Measurements from ENCODE around the gene SORBS1. TPM values are rescaled to one million over a fixed set of nuclear protein-coding genes. Genes with fewer than 3 reads are reported as not detected.

Gene SORBS1
- total and polyA plus RNA-seq, 2 experiments from 2014 or later, result 0.65 to 1.2 TPM

DNA sequence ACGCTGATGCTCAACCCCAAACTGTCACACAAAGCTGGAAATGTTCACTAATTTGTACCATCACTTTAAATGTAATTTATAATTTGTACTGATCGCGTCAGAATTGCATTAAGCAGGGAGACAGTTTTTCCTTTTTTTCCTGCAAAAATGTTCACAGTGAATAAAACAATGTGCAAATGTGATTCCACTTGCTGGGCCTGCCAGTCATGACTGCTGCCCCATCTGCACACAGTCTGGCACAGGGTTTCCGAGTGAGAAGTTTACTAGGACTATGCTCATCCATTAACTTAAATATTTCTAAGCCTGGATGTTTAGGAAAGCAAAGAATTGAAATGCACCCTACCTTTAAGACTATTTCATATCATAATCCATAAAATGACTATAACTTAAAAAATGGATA is 99.6 kb downstream of the SORBS1 start:
- H4K20me1 ChIP-seq (ENCODE audit: insufficient read depth), result no peaks in the 10 kb centered on the region
- WGBS, 2 experiments (ENCODE audit: low coverage in 1 of 2, low lambda C conversion rate in 2 of 2, missing lambda C conversion rate in 2 of 2), result 63 to 67% methylated on average over 4 of the region's 4 CpGs
- H2AFZ ChIP-seq, result no peak overlapping the region
- in situ Hi-C loops (cut with MboI), result no loop called here
- H3K79me2 ChIP-seq (ENCODE audit: insufficient read depth), result no peaks in the 10 kb centered on the region
- TF ChIP-seq EZH2phosphoT487 (IDR thresholded peaks at IDR 0.05; ENCODE audit: insufficient read depth, low read depth) (no peak), EZH2 (IDR thresholded peaks at IDR 0.05; ENCODE audit: insufficient read depth, poor library complexity, severe bottlenecking) (no peak)
- no peaks in the 10 kb centered on the region for H3K9me2 ChIP-seq (ENCODE audit: insufficient read depth)
- no peak for DNase-seq
- no peak overlapping the region for H3K4me3 ChIP-seq
- no peak overlapping the region for H3K4me2 ChIP-seq (ENCODE audit: unreplicated experiment)
- H3K4me1 ChIP-seq (ENCODE audit: insufficient read depth), result no peaks in the 10 kb centered on the region
- H3K27me3 ChIP-seq (replicated peaks; ENCODE audit: insufficient read depth), result no peaks in the 10 kb centered on the region; the same call in 1 of the 2 replicates
- no peaks in the 10 kb centered on the region for H3K36me3 ChIP-seq (ENCODE audit: low read depth)
- no peak overlapping the region for H3K27ac ChIP-seq
- no peaks in the 10 kb centered on the region for H3F3A ChIP-seq (ENCODE audit: insufficient read depth)
- H3K9ac ChIP-seq, result no peak overlapping the region
- no peaks in the 10 kb centered on the region for H3K9me3 ChIP-seq (ENCODE audit: low read depth)

DNA sequence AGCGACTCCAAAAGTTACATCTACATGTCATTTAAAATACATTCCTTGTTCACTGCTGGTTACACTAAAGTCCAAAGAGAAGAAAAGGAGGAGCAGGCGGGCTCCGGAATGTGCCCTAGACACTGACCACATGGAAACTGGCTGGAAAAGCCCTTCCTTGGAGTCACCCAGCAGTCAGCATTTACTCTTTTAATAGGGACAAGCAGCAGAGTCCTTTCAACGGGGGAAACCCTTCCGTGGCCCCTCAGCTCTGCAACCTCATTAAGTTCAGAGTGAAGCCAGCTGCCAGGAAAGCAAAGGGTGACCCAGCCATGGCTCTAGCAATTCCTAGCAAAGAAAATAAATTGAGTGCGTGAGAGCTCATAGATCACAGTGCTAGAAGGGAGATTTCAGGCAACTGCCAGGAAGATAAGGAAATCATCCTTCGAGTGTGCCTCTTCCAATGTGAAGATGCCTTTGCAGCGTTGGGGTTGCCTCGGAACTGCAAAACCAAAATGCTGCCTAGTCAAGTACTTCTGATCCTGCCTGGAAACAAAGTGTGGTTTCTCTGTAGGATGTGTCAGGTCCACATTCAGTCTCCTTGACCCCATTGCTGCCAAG is 101.6 kb downstream of the SORBS1 start:
- H3K4me3 ChIP-seq, result no peak overlapping the region
- 75 to 77% methylated on average over 9 of the region's 9 CpGs for WGBS, 2 experiments (ENCODE audit: low coverage in 1 of 2, low lambda C conversion rate in 2 of 2, missing lambda C conversion rate in 2 of 2)
- no peaks in the 10 kb centered on the region; the same call in 1 of the 2 replicates for H3K27me3 ChIP-seq (replicated peaks; ENCODE audit: insufficient read depth)
- in situ Hi-C loops (cut with MboI), result no loop called here
- no peaks in the 10 kb centered on the region for H3F3A ChIP-seq (ENCODE audit: insufficient read depth)
- no peaks in the 10 kb centered on the region for H3K9me3 ChIP-seq (ENCODE audit: low read depth)
- no peak overlapping the region for H3K9ac ChIP-seq
- H2AFZ ChIP-seq, result no peak overlapping the region
- DNase-seq, result no peak
- H3K4me1 ChIP-seq (ENCODE audit: insufficient read depth), result no peaks in the 10 kb centered on the region
- no peak overlapping the region for H3K4me2 ChIP-seq (ENCODE audit: unreplicated experiment)
- no peaks in the 10 kb centered on the region for H4K20me1 ChIP-seq (ENCODE audit: insufficient read depth)
- TF ChIP-seq EZH2phosphoT487 (IDR thresholded peaks at IDR 0.05; ENCODE audit: insufficient read depth, low read depth) (no peak), EZH2 (IDR thresholded peaks at IDR 0.05; ENCODE audit: insufficient read depth, poor library complexity, severe bottlenecking) (no peak)
- H3K36me3 ChIP-seq (ENCODE audit: low read depth), result no peaks in the 10 kb centered on the region
- no peaks in the 10 kb centered on the region for H3K9me2 ChIP-seq (ENCODE audit: insufficient read depth)
- H3K79me2 ChIP-seq (ENCODE audit: insufficient read depth), result no peaks in the 10 kb centered on the region
- H3K27ac ChIP-seq, result no peak overlapping the region

DNA sequence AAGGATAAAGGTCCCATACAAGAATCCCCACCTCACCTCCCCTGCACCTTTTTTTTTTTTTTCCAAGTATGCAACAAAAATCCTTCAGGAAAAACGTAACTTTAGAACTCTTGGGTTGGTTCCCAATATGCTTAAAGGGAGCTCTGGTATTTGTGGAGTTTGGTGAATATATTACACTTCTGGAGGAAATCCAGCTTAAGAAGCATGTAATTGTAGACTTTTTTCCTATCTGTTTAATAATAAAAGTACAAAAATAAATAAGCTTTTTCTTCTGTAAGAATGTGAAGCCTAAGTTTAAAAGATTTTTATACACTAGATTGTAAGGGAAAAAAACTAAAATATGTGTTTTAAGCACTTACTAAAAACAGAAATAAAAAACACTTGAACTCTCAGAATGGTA is 102.3 kb downstream of the SORBS1 start:
- no peak overlapping the region for H2AFZ ChIP-seq
- WGBS, 2 experiments (ENCODE audit: low coverage in 1 of 2, low lambda C conversion rate in 2 of 2, missing lambda C conversion rate in 2 of 2), result 38 to 47% methylated on average over 1 of the region's 1 CpG
- DNase-seq, result no peak
- no peak overlapping the region for H3K4me3 ChIP-seq
- no peaks in the 10 kb centered on the region; the same call in 1 of the 2 replicates for H3K27me3 ChIP-seq (replicated peaks; ENCODE audit: insufficient read depth)
- no peak overlapping the region for H3K9ac ChIP-seq
- H4K20me1 ChIP-seq (ENCODE audit: insufficient read depth), result no peaks in the 10 kb centered on the region
- no peak for TF ChIP-seq EZH2phosphoT487 (IDR thresholded peaks at IDR 0.05; ENCODE audit: insufficient read depth, low read depth)
- no peak for TF ChIP-seq EZH2 (IDR thresholded peaks at IDR 0.05; ENCODE audit: insufficient read depth, poor library complexity, severe bottlenecking)
- in situ Hi-C loops (cut with MboI), result no loop called here
- no peaks in the 10 kb centered on the region for H3K4me1 ChIP-seq (ENCODE audit: insufficient read depth)
- no peaks in the 10 kb centered on the region for H3K9me3 ChIP-seq (ENCODE audit: low read depth)
- H3K9me2 ChIP-seq (ENCODE audit: insufficient read depth), result no peaks in the 10 kb centered on the region
- H3K36me3 ChIP-seq (ENCODE audit: low read depth), result no peaks in the 10 kb centered on the region
- no peak overlapping the region for H3K27ac ChIP-seq
- no peaks in the 10 kb centered on the region for H3F3A ChIP-seq (ENCODE audit: insufficient read depth)
- no peak overlapping the region for H3K4me2 ChIP-seq (ENCODE audit: unreplicated experiment)
- H3K79me2 ChIP-seq (ENCODE audit: insufficient read depth), result no peaks in the 10 kb centered on the region

DNA sequence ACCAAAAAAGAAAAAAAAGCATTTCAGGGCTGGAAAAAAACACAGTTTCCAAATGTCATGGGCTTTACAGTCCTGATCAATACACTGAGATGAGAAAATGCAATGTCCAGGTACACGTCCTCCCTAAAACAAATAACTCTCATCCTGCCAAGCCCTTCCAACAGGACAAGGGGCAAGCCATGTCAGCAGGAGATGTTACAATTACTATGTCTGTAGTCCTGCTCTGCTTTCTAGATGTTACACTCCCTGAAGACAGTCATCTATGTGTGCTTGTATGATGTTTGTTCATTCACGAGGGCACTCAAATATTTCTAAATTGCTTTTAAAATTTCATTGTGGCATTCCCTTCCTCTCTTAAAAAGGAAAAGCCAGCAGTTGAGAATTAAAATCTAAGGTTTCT is 103.2 kb downstream of the SORBS1 start:
- no peak overlapping the region for H3K4me2 ChIP-seq (ENCODE audit: unreplicated experiment)
- DNase-seq, result no peak
- no peak overlapping the region for H3K9ac ChIP-seq
- WGBS, 2 experiments (ENCODE audit: low coverage in 1 of 2, low lambda C conversion rate in 2 of 2, missing lambda C conversion rate in 2 of 2), result 86 to 92% methylated on average over 2 of the region's 2 CpGs
- H3K9me2 ChIP-seq (ENCODE audit: insufficient read depth), result no peaks in the 10 kb centered on the region
- no peaks in the 10 kb centered on the region for H3K79me2 ChIP-seq (ENCODE audit: insufficient read depth)
- no peaks in the 10 kb centered on the region for H3K4me1 ChIP-seq (ENCODE audit: insufficient read depth)
- no peaks in the 10 kb centered on the region; the same call in 1 of the 2 replicates for H3K27me3 ChIP-seq (replicated peaks; ENCODE audit: insufficient read depth)
- no peaks in the 10 kb centered on the region for H3K9me3 ChIP-seq (ENCODE audit: low read depth)
- TF ChIP-seq EZH2 (IDR thresholded peaks at IDR 0.05; ENCODE audit: insufficient read depth, poor library complexity, severe bottlenecking) (no peak), EZH2phosphoT487 (IDR thresholded peaks at IDR 0.05; ENCODE audit: insufficient read depth, low read depth) (no peak)
- no peak overlapping the region for H3K27ac ChIP-seq
- H2AFZ ChIP-seq, result no peak overlapping the region
- no peaks in the 10 kb centered on the region for H3K36me3 ChIP-seq (ENCODE audit: low read depth)
- no peaks in the 10 kb centered on the region for H4K20me1 ChIP-seq (ENCODE audit: insufficient read depth)
- H3K4me3 ChIP-seq, result no peak overlapping the region
- in situ Hi-C loops (cut with MboI), result no loop called here
- no peaks in the 10 kb centered on the region for H3F3A ChIP-seq (ENCODE audit: insufficient read depth)

Measured in GM23248 (cell line).